K562 (cell line): ENCODE data around the gene MFAP2. TPM values are rescaled to one million over a fixed set of nuclear protein-coding genes. Genes with fewer than 3 reads are reported as not detected.

ENCODE experiments used
- ATAC-seq: fragments of 200-7000 bp; cut with Tn5 transposase; 3 replicates; pipeline ENCODE4 v1.9.1; 2020; ENCODE audit warnings: moderate library complexity
- BruUV-seq: library from RNA; stranded (reverse); fragments of 400-500 nt; replicated peaks from 2 replicates; lab custom pipeline; 2021; lab: Mats Ljungman, UMichigan
- CTCF ChIA-PET: fragments of 300-600 bp; formaldehyde crosslinking; extraction: SDS; loops from one replicate; lab custom pipeline; 2021; ENCODE audit warnings: low intra/inter-chr PET ratio; lab: Yijun Ruan, JAX
- POLR2A ChIA-PET: fragments of 300-600, 350-650 bp; sonication (Branson Sonifier 250); formaldehyde crosslinking; extraction: SDS; loops from one replicate; lab custom pipeline; 2021; ENCODE audit warnings: antibody characterized with exemption, inconsistent platforms; lab: Yijun Ruan, JAX
- DNase-seq, 4 experiments: peaks; one replicate each; pipeline versions ENCODE4 v3.0.0 to v3.0.0-alpha.2; 2011 to 2018; ENCODE audit warnings: low spot score in 3 of 4, mixed read lengths in 3 of 4; ENCODE audit errors: extremely low read depth in 1 of 4
- FAIRE-seq: peaks from 2 replicates; lab custom pipeline; 2011; peaks lifted over from hg19 to GRCh38; lab: Jason Lieb, UNC
- H2AFZ ChIP-seq: 2 replicates; pipeline ENCODE4 v1.6.0; 2011; ENCODE audit warnings: low read depth, low read length, control low read depth, inconsistent platforms
- H3K27ac ChIP-seq: fragments of 200-600 bp; 3 replicates; pipeline ENCODE4 v1.8.0; 2011; ENCODE audit warnings: low read depth, mild to moderate bottlenecking, control low read depth, inconsistent platforms, low read length, moderate library complexity, mixed read lengths; ENCODE audit errors: extremely low read depth
- H3K27me3 ChIP-seq, 2 experiments: fragments of 300-600 bp in 1 of 2; 2 replicates in 1 of 2; 3 replicates in 1 of 2; pipeline versions ENCODE4 v1.6.0 to v1.8.0; 2011; ENCODE audit warnings: inconsistent platforms in 2 of 2, low read length in 2 of 2, mild to moderate bottlenecking in 1 of 2, mixed read lengths in 1 of 2, moderate library complexity in 1 of 2; ENCODE audit not compliant: control insufficient read depth in 2 of 2, insufficient read depth in 2 of 2
- H3K36me3 ChIP-seq: fragments of 300-600 bp; 3 replicates; pipeline ENCODE4 v1.8.0; 2011; ENCODE audit warnings: mild to moderate bottlenecking, low read length, inconsistent platforms; ENCODE audit not compliant: control insufficient read depth, insufficient read depth
- H3K4me1 ChIP-seq, 2 experiments: fragments of 200-600 bp in 1 of 2; replicated peaks in 1 of 2; 2 replicates in 1 of 2; 3 replicates in 1 of 2; pipeline versions ENCODE4 v1.5.1 to v1.8.0; 2011; ENCODE audit warnings: inconsistent platforms in 2 of 2, low read length in 2 of 2, mild to moderate bottlenecking in 1 of 2, mixed read lengths in 1 of 2, moderate library complexity in 1 of 2; ENCODE audit not compliant: control insufficient read depth in 2 of 2, insufficient read depth in 2 of 2
- H3K4me2 ChIP-seq: 2 replicates; pipeline ENCODE4 v1.6.1; 2011; ENCODE audit warnings: low read length, control low read depth, inconsistent platforms, mixed read lengths; ENCODE audit not compliant: insufficient read depth
- H3K4me3 ChIP-seq: fragments of 200-600 bp; sonication (generic), shearing (Covaris generic); 2 replicates; pipeline ENCODE4 v1.5.1; 2016; ENCODE audit warnings: control low read depth, inconsistent platforms
- H3K79me2 ChIP-seq: fragments of 200-600 bp; 3 replicates; pipeline ENCODE4 v1.8.0; 2011; ENCODE audit warnings: low read length, inconsistent platforms; ENCODE audit not compliant: control insufficient read depth, insufficient read depth
- H3K9ac ChIP-seq, 2 experiments: 2 replicates each; pipeline versions ENCODE4 v1.6.0 to v1.6.1; 2011; ENCODE audit warnings: low read depth in 2 of 2, low read length in 2 of 2, control low read depth in 1 of 2, inconsistent platforms in 1 of 2, mild to moderate bottlenecking in 1 of 2, mixed read lengths in 1 of 2; ENCODE audit not compliant: insufficient read depth in 1 of 2
- H3K9me1 ChIP-seq: one replicate; pipeline ENCODE4 v1.6.0; 2011; ENCODE audit warnings: inconsistent platforms, mild to moderate bottlenecking, low read length, moderate library complexity; ENCODE audit not compliant: control insufficient read depth, insufficient read depth
- H3K9me3 ChIP-seq: replicated peaks from 2 replicates; pipeline ENCODE4 v1.5.1; 2011; ENCODE audit warnings: low read depth, low read length, inconsistent platforms; ENCODE audit not compliant: control insufficient read depth, insufficient read depth
- H4K20me1 ChIP-seq: replicated peaks from 2 replicates; pipeline ENCODE4 v1.6.1; 2011; ENCODE audit warnings: low read length, inconsistent platforms, mixed read lengths; ENCODE audit not compliant: control insufficient read depth, insufficient read depth
- ESRRA ChIP-seq: fragments of 450-650 bp; IDR thresholded peaks from 2 replicates; pipeline ENCODE4 v1.6.1; 2014; ENCODE audit warnings: low read depth, mild to moderate bottlenecking, moderate library complexity, borderline replicate concordance
- KDM5B ChIP-seq: fragments of 200-600 bp; sonication (generic); IDR thresholded peaks from 2 replicates; pipeline ENCODE4 v1.6.1; 2012; ENCODE audit warnings: low read depth, mild to moderate bottlenecking, moderate library complexity, low read length, control low read depth, inconsistent platforms; ENCODE audit not compliant: insufficient replicate concordance
- PKNOX1 ChIP-seq: fragments of 450-650 bp; IDR thresholded peaks from 2 replicates; pipeline ENCODE4 v1.6.1; 2016
- PPARD ChIP-seq: fragments of 250-450 bp; sonication (Bioruptor Pico); IDR thresholded peaks from 2 replicates; pipeline ENCODE4 v1.8.0; 2022; ENCODE audit warnings: inconsistent platforms, mild to moderate bottlenecking, moderate library complexity
- PTBP1 ChIP-seq: fragments of 200-400 bp; formaldehyde crosslinking; IDR thresholded peaks from 2 replicates; pipeline ENCODE4 v1.6.1; 2017; ENCODE audit warnings: low read depth, low read length
- THRAP3 ChIP-seq: fragments of 450-650 bp; IDR thresholded peaks from 2 replicates; pipeline ENCODE4 v1.6.1; 2016; ENCODE audit warnings: mild to moderate bottlenecking, inconsistent platforms, borderline replicate concordance
- WGBS: fragments of 100-300 bp; shearing (Covaris generic); methylation state at CpG from one replicate; pipeline ENCODE4 v1.1.6; 2016; ENCODE audit warnings: low coverage, mixed read lengths; ENCODE audit not compliant: insufficient coverage; ENCODE audit errors: missing lambda C conversion rate; 5-methylcytosine and 5-hydroxymethylcytosine counted together
- in situ Hi-C: fragments of 300-500 bp; cut with MboI; formaldehyde crosslinking; loops from 4 replicates; pipeline ENCODE4 v1.15.0; 2018; ENCODE audit warnings: inconsistent platforms, mixed read lengths
- intact Hi-C: fragments of 100-400 bp; cut with micrococcal nuclease; formaldehyde crosslinking; loops from 2 replicates; pipeline ENCODE4 v1.14.2; 2022
- polyA plus RNA-seq, 8 experiments: library from polyadenylated mRNA; depleted of rRNA in 4 of 8; stranded (reverse) in 5 of 8; unstranded in 3 of 8; fragments of >200 nt; fragmentation: Nextera tagmentation in 2 of 8; fragmentation: Illumina TruSeq in 1 of 8; extraction: Ambion mirVana in 2 of 8; extraction: Trizol in 1 of 8; gene quantifications; 2 replicates each; pipeline versions ENCODE4 v1.2.1 to v1.2.3, GENCODE V29; 2011 to 2014; ENCODE audit warnings: inconsistent platforms in 1 of 8, missing spikeins in 1 of 8
- total RNA-seq, 7 experiments: library from RNA; depleted of rRNA in 6 of 7; stranded (reverse); fragments of >200 nt in 6 of 7; fragmentation: Illumina TruSeq in 2 of 7; extraction: Trizol in 2 of 7; gene quantifications; 2 replicates each; pipeline versions ENCODE4 v1.2.1 to v1.2.3, GENCODE V29; 2011 to 2021; ENCODE audit warnings: low replicate concordance in 1 of 7
- TF ChIP-seq, protein P1 (sequence below): IDR thresholded peaks from 2 replicates; pipeline ENCODE4 v1.6.1; 2014; ENCODE audit warnings: antibody characterized with exemption
- TF ChIP-seq, protein P2 (sequence below): IDR thresholded peaks from 2 replicates; pipeline ENCODE4 v1.6.1; 2012; ENCODE audit warnings: low read depth, low read length, improper control_type of control experiment, borderline replicate concordance

Gene MFAP2
- total and polyA plus RNA-seq, 9 of the 15 experiments (the other 6 are each of a cell fraction or from before 2014, with no cell fraction given) = not detected

GRCh38 chr1:16957731-16958130, 22.7 kb downstream of the MFAP2 start:
- H3K36me3 ChIP-seq = no peaks in the 10 kb centered on the region
- H3K9me1 ChIP-seq = no peaks in the 10 kb centered on the region
- intact Hi-C loops = no loop called here
- H3K9me3 ChIP-seq = no peaks in the 10 kb centered on the region
- in situ Hi-C loops = loop anchor here (5.0 kb wide), 1 partner anchor 95 kb away; the partner anchor contains the start of gene SDHB
- peaks cover 0 to 34% of the 10 kb centered on the region in 2 experiments; a peak in 2 of 5 replicates for H3K4me1 ChIP-seq
- no TSS peak for BruUV-seq
- FAIRE-seq (no peak), DNase-seq (no peak)
- H3K27ac ChIP-seq = no peak overlapping the region
- ChIA-PET POLR2A (interaction anchor here (0.6 to 1.3 kb wide), 2 partner anchors 10 to 337 kb away, joined by 3 read pairs; no protein-coding TSS in a partner anchor), CTCF (no interaction called here)
- peaks cover 16% of the 10 kb centered on the region; the same call in 1 of the 2 replicates for H4K20me1 ChIP-seq
- no peak overlapping the region for H3K4me2 ChIP-seq
- H2AFZ ChIP-seq = no peak overlapping the region
- no peak overlapping the region for H3K9ac ChIP-seq
- no peak overlapping the region for H3K4me3 ChIP-seq
- H3K27me3 ChIP-seq = peaks cover 15 to 32% of the 10 kb centered on the region in 2 experiments; a peak in 4 of 5 replicates
- H3K79me2 ChIP-seq = no peaks in the 10 kb centered on the region
- WGBS = 43% methylated on average over 7 of the region's 8 CpGs
- TF ChIP-seq PPARD (CRISPR knock-in tag) (no peak), ESRRA (no peak), PTBP1 (no peak), KDM5B (no peak), THRAP3 (no peak), PKNOX1 (no peak)
- TF ChIP-seq, protein P1, sequence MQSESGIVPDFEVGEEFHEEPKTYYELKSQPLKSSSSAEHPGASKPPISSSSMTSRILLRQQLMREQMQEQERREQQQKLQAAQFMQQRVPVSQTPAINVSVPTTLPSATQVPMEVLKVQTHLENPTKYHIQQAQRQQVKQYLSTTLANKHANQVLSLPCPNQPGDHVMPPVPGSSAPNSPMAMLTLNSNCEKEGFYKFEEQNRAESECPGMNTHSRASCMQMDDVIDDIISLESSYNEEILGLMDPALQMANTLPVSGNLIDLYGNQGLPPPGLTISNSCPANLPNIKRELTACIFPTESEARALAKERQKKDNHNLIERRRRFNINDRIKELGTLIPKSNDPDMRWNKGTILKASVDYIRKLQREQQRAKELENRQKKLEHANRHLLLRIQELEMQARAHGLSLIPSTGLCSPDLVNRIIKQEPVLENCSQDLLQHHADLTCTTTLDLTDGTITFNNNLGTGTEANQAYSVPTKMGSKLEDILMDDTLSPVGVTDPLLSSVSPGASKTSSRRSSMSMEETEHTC = no peak
- TF ChIP-seq, protein P2, sequence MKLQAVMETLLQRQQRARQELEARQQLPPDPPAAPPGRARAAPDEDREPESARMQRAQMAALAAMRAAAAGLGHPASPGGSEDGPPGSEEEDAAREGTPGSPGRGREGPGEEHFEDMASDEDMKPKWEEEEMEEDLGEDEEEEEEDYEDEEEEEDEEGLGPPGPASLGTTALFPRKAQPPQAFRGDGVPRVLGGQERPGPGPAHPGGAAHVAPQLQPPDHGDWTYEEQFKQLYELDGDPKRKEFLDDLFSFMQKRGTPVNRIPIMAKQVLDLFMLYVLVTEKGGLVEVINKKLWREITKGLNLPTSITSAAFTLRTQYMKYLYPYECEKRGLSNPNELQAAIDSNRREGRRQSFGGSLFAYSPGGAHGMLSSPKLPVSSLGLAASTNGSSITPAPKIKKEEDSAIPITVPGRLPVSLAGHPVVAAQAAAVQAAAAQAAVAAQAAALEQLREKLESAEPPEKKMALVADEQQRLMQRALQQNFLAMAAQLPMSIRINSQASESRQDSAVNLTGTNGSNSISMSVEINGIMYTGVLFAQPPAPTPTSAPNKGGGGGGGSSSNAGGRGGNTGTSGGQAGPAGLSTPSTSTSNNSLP = no peak
- TF ChIP-seq, all 486 proteins: peak for 0
- no peak for ATAC-seq
